ENCODE data around the gene FIGNL1.

The FIGNL1 gene

DNA sequence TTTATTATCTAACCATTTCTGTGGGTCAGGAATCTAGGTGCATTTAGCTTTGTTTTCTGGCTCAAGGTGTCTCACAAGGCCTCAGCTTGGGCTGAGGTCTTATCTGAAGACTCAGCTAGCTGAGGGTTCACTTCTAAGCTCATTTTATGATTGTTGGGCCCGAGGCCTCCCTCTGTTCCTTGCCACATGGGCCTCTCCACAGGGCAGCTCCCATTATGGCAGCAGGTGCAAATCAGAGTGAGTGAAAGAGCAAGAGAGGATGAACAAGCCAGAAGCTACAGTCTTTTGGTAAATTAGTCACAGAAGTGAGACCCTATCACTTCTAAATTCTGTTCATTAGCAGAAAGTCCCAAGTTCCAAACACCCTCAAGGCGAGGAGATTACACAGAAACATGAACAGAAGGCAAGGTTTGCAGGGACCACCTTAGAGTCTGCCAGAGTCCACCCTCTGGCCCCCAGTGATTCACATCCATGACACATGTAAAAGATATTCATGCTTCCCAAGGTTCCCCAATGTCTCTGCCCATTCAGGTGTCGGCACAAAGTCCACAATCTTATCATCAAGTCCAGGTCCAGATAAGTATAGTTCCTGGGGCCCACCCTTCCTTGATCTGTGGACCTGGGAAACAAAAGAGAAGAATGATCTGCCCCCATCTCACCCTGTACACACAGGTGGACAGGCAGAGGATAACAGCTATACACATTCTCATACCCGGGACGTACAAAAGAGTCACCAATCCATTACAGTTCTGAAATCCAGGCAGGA, 23.7 kb downstream of the FIGNL1 start:
- no peak for DNase-seq

DNA sequence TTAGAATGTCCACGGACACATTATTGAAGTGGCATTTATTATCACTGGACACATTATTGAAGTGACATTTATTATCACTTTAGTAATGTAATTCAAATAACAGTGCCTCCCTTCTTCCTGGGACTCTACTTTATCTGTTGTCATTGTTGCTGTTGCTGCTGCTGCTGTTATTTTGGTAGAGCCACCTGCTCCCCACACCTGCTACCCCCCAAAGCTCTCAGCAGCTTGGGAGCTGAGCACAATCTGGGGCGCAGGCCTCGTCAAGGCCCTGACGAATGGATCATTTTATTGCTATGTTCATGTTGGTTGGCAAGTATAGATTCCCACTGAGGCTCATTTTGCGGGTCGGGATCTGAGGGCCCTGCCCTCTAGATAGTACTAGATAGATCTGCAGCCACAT, 24.8 kb downstream of the FIGNL1 start:
- no peak for DNase-seq

DNA sequence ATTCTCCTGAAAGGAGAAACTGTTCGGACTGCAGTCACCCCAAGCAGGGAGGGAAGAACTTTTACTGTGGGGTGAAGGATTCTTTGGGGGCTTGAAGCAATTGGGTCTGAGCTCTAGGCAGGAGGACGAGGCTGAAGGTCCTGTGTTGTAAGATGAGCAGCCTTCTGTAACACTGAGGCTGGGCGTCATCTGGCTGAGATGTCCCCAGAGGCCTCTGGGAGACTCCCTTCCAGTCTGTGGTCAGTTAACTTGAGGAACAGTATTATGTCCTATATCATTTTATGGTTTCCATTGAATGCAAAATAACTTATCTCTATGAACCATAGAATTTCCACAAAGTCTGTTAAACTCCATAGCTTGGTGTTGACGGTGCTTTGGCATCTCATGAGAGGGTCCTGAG, 26.3 kb downstream of the FIGNL1 start:
- DNase-seq, result no peak

DNA sequence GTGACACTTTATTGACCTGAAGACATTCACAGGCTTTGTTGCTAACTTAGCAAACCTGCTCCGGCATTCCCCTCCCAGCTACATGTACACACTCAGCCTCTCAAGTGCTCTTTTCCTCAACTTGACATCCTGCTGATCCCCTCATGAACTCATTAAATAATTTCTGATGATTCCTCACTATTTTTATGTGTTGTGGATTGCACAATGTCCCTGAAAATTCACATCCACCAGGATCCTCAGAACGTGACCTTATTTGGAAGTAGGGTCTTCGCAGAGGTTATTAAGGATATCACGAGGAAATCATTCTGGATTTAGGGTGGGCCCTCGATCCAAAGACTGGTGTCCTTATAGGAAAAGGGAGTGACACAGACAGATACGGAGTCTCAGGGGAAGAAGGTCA, 27.3 kb downstream of the FIGNL1 start:
- DNase-seq, result no peak

DNA sequence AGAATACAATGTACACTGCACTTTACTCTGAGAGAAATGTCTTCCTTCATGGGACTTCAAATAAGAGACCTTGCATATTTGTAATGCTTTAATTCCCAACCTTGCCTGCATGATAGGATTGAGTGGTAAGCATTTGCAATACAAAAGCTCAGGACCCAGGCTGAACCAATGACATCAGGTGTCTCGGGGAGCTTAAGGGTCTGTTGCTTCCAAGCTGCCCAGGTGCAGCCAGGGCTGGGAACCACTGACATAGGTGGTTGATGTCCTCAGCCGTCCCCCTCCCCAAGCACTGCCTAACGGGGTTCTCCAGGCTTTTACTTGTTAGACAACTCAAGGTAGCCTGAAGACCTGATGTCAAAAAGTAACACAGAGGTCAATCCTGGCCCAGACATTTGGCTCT, 29.1 kb downstream of the FIGNL1 start:
- DNase-seq, result no peak

DNA sequence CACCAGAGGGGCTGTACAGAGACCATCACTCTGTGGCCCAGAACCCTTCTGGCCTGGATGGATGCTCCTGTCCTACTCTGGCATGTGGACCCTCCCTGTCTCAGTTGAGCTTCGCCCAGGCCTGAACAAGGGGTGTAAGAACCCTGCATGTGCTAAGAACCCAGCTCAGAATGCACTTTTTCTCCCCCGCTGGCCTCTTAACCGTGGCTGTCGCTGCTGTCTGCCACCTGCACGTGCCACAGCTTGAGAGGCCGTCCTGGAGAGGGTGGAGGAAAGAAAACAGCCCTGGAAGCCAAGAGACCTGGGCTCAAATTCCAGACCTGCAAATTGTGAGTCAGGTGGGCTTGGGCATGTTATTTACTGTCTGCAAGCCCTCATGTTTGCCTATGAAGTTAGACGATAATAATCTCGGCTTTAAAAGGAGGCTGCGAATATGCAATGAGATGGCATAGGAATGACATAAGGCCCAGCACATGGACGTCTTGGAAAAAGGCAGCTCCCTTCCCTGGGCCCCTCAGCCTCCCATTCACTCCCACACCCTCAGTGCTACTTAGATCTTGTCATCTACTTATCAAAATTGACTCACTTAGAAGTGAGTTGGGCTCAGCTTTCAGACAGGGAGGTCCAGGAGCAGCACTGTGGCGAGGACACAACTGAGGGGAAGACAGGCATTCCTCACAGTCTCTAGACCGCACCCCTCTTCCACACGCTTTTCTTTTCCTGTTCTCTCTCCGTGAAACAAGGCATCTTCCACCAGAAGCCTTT, 31.4 kb downstream of the FIGNL1 start:
- DNase-seq, result no peak

DNA sequence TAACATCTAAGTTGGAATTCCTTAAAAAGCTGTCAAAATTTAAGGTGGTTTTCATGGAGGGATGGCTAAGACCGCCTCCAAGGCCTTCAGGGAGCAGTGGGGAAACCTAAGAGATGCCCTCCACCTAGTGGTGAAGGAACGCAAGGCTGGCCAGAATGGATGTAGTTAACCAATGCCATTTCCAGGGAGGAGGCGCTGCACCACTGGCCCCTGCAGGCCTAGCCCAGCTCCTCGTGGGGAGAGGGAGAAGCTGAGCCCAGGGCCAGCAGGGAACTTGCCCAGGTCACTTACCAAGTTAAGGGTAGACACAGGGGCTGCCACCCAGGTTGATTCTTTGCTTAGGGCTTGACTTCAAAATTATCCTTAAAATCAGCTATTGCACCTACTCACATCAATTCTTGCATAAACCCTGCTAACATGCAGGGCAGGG, 32.0 kb downstream of the FIGNL1 start:
- peak; percentile 15 for DNase-seq

DNA sequence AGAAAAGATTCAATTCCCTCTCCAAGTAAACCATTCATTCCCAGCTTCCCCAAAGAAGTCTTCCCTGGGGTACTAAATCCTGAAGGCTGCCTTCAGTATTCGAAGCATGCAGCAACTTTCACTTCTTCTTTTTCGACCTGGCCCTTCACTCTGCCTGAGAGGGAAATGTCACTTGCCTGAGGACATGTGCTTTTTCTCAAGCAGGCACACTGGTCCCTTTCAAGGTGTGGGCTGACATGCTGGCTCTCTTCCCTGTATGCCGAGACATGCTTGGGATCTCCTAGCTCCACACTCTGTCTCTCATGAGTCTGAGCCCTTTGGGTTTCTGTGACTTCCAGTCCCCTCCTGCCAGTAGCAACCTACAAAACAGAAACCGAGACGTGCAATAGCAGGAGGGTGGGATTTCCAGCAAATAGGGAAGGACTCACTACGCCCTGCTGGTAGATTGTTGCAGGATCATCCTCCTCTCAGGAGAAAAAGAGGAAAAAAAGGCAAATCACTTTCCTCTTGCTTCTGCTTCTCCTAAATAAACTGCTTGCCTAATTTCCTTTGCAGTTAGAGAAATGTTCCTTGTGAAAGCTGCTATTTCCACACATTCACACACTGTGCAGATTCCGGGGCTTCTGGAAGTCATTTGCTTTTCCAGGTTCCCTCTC, 33.5 kb downstream of the FIGNL1 start:
- no peak for DNase-seq

DNA sequence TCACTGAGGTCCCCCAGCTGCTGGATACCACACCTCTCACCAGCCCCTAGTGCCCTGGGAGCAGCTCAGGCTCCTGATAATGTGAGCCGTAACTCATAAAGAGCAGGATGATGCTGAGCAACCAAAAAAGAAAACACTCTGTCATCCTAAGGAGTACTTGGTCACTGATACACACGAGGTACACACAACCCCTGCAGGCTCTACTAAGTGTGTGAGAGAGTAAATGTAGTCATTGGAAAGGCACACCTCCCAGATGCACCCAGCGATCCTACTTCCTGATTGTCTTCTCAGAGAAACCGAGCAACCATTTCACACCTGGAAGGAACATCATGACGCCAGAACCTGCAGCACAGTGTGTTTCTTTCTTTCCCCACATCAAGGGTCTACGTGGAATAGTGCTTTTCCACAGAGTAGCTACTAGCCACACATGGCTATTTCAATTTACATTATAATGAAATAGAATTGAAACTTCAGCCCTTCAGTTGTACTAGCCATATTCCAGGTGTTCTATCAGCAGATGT, 34.2 kb downstream of the FIGNL1 start:
- DNase-seq, result no peak

DNA sequence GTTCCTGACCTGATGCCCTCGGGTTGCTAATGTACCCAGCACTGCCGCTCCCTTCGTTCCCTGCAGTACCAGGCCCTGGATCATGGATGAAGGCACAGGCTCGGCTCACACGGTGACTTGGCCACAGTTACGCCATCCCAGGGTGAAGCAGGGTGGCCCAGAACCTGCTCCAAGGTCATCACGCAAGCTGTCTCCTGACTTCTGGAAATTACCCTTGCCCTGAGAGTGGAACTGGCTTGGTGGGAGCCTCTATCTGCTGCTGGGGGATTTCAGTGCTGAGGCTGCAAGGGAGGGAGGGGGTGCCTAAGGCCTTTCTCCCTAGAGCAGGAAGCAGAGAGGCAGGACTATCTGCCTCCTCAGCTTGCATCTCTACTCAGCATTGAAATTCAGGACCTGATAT, 36.6 kb downstream of the FIGNL1 start:
- DNase-seq, result no peak

DNA sequence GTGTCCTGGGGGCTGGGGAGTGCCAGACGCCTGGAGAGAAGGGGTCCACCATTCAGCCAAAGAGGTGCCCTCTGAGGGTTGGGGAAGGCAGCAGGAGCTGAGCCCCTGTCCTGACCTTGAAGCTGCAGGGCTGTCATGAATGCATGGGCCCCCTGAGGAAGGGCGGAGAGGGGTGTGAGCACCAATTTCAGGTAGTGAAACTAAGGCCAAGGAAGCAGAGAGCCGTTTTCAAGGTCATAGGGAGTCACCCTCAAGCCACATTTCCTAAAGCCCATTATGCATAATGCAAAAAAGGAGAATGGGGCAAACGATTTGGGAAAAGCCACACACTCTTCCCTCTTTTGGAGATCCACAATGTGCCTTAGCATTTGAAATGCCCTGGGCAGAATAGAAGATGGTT, 37.2 kb downstream of the FIGNL1 start:
- no peak for DNase-seq

DNA sequence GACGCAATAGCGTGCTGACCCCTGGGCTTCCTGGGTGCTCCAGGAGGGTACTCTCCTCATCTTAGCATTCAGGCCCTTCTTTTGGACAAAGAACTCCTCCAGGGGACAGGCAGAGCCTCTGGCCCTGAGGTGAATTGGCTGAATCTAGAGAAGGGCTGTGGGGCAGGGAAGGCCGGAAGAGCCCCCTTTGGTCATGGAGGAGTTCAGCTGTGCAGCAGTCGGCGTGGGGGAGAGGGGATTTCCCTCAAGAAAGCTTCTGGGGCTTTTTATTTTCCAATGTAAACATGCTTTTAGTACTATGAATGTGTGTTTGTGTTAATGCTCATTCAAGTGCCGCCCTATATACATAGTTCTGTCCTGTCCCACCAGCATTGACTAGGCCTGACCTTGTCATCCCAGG, 38.8 kb downstream of the FIGNL1 start:
- DNase-seq, result no peak

DNA sequence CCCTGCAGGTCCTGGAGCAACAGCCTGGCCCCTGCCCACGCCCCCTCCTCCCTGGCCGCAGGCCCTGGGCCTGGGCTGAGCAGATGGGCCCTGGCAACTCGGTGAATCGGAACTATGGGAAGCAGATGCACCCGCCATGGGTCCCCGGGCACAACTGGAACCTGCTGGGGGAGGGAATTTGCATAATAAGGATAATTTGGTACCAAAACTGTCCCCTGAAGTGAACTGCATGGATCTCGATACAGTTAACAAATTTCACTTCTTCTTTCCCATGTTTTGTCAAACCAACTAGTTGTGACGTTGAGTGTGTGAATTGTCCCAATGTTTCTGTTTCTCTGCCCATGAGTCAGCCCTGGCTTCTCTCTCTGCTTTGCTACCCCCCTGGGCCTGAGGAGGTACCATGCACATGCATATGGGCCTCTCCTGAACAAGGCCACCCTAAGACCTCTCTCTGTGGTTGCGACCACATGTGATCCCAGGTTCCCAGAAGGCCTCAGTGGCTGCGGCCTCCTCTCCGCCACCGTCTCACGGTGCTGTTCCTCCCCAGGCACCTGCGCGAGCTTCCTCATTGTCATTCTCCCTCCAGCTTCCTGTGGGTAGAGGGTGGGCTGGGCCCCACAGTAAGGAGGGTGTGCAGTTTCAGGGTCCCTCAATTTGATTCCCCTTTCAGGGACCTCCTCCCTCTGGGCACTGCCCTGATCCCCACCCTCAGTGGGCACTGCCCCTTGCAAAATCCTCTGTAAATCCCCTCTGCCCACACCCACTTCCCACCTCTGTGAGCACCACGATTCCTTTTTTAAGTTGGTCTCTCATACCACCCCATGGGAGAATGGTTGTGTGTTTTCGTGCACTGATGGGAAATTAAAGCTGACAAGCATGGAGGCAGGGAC, 40.0 kb downstream of the FIGNL1 start:
- no peak for DNase-seq

DNA sequence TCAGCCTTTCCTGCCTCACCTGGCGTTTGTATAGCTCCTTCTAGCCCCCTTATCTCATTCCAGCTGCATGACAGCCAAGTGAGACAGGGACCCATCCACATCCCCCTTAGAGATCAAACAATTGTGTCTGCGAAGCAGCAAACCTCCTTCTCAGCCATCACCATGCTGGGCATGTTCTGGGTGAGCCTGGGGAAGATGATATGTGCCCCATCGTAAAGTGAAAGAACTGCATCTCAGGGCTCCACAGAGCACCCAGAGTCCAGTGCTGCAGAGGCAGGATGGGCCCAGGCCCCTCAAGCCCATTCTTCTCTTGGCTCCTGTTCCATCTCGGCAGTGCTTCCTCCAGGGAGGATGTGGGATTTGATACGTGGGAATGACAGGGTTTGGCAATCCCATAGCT, 43.2 kb downstream of the FIGNL1 start:
- DNase-seq, result no peak

DNA sequence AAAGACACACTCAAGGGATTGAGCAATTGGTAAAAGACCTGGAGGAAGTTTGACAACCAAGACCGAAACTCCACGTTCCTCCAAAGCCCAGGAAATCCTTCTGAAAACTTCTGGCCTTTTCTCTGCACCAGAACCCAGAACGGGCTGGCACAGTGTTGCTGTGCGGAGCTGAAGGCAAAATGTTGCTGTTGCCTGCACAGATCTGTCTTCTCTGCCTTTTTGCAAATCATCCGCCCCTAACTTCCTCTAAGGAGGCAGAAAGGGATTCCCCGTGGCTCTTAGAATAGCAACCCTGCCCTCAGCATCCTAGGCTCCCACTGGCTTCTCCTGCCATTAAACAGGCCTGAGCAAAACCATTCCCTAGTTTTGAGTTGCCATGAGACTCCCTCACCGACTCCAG, 44.9 kb downstream of the FIGNL1 start:
- DNase-seq, result no peak

DNA sequence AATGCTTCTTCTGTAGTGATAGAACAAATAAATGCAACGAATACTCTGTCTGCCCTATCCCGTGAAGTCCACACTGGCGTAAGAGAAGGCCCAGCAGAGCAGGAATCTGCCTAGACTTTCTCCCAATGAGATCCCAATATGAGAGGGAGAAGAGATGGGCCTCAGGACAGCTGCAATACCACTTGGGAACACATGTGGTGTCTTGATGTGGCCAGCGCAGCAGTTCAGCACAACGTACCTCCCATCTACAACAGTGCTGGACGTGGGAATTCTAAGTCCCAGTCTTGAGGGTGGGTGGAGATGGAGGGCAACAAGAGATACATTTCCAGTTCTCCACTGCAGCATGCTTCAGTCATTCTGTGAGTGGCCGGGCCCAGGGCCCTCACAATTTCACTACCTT, 45.8 kb downstream of the FIGNL1 start:
- DNase-seq, result no peak

DNA sequence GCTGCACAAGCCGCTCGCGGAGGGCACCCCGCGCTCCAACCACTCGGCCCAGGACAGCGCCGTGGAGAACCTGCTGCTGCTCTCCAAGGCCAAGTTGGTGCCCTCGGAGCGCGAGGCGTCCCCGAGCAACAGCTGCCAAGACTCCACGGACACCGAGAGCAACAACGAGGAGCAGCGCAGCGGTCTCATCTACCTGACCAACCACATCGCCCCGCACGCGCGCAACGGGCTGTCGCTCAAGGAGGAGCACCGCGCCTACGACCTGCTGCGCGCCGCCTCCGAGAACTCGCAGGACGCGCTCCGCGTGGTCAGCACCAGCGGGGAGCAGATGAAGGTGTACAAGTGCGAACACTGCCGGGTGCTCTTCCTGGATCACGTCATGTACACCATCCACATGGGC, 50.0 kb downstream of the FIGNL1 start:
- DNase-seq, result no peak

DNA sequence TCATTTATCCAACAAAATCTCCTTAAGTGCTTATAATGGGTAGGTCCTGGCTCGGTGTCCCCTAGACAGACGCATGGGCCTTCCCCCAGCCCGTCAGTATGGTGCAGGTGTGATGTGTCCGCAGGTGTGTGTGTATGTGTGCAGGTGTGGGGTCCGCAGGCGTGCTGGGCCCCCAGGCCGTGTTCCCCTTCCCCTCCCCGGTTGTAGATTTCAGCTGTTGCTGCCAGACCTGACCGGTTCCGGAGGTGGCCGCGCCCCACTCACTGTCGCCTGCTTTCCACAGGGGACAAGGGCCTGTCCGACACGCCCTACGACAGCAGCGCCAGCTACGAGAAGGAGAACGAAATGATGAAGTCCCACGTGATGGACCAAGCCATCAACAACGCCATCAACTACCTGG, 50.5 kb downstream of the FIGNL1 start:
- no peak for DNase-seq

DNA sequence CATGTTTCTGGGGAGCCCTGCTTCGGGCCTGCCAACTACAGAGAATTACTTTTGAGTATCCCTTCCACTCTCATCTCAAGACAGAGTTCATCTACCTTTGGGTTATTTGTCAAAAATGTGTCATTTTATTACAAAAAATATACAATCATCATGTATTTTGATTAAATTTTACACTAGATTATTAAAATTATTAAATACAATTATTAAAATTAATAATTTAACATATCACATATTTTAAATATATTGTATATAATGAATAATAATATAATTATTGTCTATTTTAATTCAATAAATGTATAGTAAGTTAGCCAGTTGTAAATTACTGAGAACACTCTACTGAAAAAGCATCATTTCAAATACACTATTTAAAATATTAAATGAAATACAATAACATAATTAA, 50.9 kb downstream of the FIGNL1 start:
- no peak for DNase-seq

DNA sequence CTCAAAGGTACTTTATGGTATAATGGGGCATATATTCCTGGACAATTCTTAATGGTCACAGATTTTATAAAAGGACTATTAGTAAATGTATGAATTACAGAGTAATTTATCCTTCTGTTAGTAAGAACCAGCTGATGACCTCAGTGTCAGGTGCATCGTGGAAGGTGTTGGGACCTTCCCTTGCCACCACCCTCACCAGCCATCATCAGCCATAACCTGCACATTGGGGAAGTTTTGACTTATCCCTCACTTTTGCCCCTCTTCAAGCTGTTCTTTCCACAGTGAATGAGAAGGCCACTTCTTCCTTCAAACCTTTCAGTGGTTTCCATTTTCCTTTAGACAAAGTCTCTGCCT, 52.2 kb downstream of the FIGNL1 start:
- no peak for DNase-seq

DNA sequence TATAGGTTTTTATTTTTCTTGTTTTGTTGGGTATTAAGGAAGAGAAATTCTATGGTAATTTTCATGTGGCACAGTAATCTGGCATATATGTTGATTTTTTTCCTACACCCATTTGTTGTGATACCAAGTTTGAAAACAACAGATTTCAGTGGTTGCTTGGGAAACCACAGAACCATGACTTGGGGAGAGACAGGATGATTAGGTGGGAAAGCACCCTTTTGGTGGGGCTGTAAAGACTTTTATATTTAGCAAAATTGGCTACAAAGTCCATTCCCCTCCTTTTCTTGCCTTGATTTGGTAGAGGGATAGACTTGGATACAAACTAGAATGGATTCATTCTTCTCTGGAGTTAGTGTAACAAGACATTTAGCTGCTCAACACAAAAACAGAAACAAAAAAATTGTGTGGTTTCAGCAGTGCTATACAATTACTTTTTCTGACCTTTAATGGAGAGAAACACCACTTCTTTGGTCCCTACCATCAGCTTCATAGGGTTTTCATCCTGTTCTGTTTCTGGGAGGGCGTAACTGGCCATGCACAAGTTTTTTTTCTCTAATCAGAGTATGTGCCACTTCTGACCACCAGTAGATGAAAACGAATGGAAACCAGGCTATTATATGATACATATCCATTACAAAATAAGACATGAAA, 52.7 kb downstream of the FIGNL1 start:
- no peak for DNase-seq

DNA sequence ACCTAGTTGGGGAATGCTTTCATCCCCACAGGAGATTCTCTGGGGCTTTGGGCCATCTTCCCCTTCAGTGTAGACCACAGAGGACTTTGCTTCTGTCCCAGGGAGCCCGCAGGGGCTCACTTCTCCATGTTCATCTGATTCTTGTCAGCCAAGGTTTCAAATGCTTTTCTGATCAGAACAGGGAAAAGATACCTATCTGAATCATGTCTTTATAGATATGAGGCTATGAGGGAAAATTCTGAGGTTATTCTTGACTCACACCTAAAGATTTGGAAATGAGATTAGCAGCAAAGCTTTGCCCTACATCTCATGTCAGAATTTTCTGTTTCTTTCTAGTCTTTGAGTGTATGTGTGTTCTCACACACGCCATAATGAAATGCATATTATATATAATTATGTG, 53.3 kb downstream of the FIGNL1 start:
- no peak for DNase-seq

All from NCI-H2029 treated with DMSO at 0.1 percent for 48 hours (cell line).